Suprapubic skin (tissue), 3 donors: ENCODE data around the gene WDR36.

Experiments used
- EP300 ChIP-seq: sonication (generic); formaldehyde crosslinking; IDR thresholded peaks from one replicate; pipeline ENCODE4 v1.6.1; 2017; ENCODE audit warnings: antibody characterized with exemption
- POLR2A ChIP-seq, 2 donors: fragments of 450-650 bp; IDR thresholded peaks; one replicate each; pipeline ENCODE4 v1.6.1; 2017; ENCODE audit warnings: antibody characterized with exemption in 2 of 2, mild to moderate bottlenecking in 2 of 2, moderate library complexity in 2 of 2
- TF ChIP-seq, protein P1 (sequence below), 2 donors: fragments of 200-600 bp in 1 of 2; fragments of 450-650 bp in 1 of 2; sonication (generic) in 1 of 2; IDR thresholded peaks; one replicate each; pipeline ENCODE4 v1.5.1; 2016 to 2019; ENCODE audit warnings: antibody characterized with exemption in 2 of 2, mild to moderate bottlenecking in 1 of 2, moderate library complexity in 1 of 2

GRCh38 chr5:111133436-111133751 is 41.2 kb downstream of the WDR36 start:
- TF ChIP-seq POLR2A (IDR thresholded peaks at IDR 0.05), result no peak
- TF ChIP-seq, protein P1, sequence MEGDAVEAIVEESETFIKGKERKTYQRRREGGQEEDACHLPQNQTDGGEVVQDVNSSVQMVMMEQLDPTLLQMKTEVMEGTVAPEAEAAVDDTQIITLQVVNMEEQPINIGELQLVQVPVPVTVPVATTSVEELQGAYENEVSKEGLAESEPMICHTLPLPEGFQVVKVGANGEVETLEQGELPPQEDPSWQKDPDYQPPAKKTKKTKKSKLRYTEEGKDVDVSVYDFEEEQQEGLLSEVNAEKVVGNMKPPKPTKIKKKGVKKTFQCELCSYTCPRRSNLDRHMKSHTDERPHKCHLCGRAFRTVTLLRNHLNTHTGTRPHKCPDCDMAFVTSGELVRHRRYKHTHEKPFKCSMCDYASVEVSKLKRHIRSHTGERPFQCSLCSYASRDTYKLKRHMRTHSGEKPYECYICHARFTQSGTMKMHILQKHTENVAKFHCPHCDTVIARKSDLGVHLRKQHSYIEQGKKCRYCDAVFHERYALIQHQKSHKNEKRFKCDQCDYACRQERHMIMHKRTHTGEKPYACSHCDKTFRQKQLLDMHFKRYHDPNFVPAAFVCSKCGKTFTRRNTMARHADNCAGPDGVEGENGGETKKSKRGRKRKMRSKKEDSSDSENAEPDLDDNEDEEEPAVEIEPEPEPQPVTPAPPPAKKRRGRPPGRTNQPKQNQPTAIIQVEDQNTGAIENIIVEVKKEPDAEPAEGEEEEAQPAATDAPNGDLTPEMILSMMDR (IDR thresholded peaks at IDR 0.05), result no peak
- no peak for TF ChIP-seq EP300
